ENCODE results near the gene SLC16A6.
"Not testable (repeated sequence)": the region's sequence is repeated elsewhere in the genome, so short reads cannot be mapped to it uniquely, and the experiment has no call there.

SLC16A6 gene

GRCh38 chr17:68288804-68289203 is 2.1 kb downstream of the SLC16A6 start:
- no peak for DNase-seq

- DNase-seq, result no peak
Observed at GRCh38 chr17:68288375-68288774, 2.6 kb downstream of the SLC16A6 start.

GRCh38 chr17:68281965-68282364 is 9.0 kb downstream of the SLC16A6 start:
- DNase-seq, result not testable (repeated sequence)

DNA sequence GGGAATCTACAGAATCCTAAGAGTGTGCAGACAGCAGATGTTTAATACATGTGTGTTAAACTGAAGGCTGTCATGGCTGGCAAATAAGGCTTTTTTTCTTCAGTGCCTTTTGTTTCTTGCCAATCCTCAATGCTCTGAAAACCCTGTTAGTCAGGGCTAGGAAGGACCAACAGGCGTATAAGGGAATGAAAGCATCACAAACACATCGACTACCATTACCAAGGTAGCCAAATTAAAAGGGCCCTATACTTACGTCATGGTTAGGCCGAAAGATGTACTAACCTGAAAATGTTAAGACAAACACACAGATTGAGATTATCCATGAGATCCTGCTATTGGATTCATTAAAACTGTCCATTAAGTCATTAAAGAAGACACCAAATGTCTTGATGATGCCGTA is 13.1 kb downstream of the SLC16A6 start:
- DNase-seq, result no peak

- DNase-seq, result not testable (repeated sequence)
Observed at GRCh38 chr17:68276339-68276738, 14.6 kb downstream of the SLC16A6 start.

DNA sequence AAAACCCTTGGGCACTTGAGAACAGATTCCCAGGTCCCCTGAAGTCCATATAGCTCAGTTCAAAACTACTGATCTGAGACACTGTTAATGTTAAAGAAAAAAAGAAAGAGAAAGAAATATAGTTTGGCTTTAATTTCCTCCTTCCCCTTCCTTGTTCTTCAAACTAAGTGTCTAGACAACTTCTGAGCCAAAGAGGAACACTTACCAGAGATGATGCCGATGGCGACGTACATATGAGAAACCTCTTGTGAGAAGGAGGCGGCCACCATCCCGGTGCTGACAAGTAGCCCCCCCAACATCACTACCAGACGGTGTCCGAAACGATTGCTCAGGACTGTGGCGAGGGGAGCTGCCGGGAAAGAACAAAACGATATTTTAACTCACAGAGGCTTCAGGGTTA is 17.2 kb downstream of the SLC16A6 start:
- no peak for DNase-seq

- not testable (repeated sequence) for DNase-seq
Observed at GRCh38 chr17:68265833-68266232, 25.1 kb downstream of the SLC16A6 start.

GRCh38 chr17:68263101-68263681 is 27.7 kb downstream of the SLC16A6 start:
- not testable (repeated sequence) for DNase-seq

DNA sequence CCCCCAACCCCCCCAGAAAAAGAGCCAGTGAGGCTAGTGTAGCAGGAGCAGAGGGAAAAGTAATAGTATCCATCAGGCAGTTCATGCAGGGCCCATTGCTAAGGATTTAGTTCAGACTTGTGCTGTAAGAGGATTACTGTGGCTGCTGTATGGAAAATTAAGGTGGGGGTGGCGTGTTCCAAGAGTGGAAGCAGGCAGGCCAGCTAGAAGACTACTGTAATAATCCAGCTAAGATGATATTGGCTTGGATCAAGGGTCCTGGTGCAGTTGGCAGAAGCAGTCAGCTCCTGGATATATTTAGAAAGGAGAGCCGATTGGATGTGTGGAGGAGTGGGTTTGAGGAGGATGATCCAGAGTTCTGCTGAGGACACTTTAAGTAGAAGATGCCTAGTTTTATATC is 28.5 kb downstream of the SLC16A6 start:
- not testable (repeated sequence) for DNase-seq

- no peak for DNase-seq
Observed at GRCh38 chr17:68260051-68260762, 30.7 kb downstream of the SLC16A6 start.

- not testable (repeated sequence) for DNase-seq
Observed at GRCh38 chr17:68259648-68259951, 31.3 kb downstream of the SLC16A6 start.

GRCh38 chr17:68258890-68259647 is 31.9 kb downstream of the SLC16A6 start:
- not testable (repeated sequence) for DNase-seq

DNA sequence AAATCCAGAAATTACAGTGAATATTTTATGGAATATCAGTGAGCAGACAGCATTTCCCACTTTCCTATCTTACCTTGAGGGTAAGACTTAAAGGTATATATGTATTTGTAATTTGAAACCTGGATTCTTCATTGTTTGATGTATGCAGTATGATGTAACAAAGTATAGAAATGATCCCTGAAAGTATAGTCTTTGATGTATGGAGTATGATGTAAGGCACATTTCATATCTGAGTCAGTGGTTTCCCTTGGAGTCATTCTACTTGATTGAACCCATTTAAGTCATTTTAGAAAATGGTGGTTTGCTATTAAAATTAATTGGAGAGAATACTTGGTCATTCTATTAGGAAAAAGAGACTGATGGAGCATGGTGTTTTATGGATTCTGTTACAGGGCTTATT is 33.0 kb downstream of the SLC16A6 start:
- no peak for DNase-seq

DNA sequence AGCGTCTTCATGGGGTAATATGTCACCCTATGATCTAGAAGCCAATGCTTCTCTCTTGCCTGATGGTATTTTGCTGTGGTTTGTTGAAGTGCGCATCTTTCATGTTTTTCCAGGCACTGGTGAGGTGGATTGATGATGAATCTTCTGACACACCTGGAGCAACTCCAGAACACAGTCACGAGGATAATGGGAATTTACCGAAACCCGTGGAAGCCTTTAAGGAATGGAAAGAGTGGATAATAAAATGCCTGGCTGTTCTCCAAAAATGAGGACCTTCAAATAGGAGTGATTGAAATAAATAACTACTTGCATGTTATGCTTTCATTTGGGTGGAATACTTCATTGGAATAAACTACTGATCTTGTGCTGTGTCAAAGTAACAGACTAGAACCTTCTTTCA is 34.2 kb downstream of the SLC16A6 start:
- not testable (repeated sequence) for DNase-seq

DNA sequence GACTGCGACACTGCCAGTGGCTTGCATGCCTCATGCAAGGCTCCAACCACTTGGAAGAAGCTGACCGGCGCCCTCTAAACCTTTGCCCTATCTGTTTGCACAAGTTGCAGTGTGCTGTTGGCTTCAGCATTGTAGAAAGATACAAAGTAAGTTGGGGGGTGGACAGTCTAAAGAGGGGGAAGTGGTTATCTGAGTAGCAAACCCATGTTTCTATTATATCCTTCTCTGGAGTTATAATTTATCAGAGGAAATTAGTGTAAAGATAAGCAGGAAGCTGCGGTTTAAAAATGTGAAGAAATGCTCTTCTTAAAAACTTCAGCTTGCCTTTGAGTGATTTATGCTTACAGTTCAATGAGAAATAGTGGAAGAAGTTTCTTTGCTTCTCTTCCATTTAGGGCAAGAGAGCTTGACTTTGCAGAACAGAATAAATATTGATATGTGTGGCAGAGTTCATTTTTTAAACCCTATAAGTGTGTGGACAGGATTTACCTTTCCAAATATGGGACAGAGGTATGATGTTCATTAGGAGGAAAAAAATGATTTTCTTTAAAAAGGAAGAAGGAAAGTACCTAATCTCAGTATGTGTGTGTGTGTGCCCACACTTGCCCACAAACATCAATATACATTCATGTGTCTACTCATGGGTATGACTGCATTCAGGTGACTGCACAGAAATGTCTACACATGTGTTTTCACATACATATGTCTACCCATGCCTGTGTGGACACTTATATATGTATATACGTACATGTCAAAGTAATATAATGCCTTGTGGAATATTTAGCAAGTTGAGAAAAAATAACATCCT is 35.0 kb downstream of the SLC16A6 start:
- no peak for DNase-seq

DNA sequence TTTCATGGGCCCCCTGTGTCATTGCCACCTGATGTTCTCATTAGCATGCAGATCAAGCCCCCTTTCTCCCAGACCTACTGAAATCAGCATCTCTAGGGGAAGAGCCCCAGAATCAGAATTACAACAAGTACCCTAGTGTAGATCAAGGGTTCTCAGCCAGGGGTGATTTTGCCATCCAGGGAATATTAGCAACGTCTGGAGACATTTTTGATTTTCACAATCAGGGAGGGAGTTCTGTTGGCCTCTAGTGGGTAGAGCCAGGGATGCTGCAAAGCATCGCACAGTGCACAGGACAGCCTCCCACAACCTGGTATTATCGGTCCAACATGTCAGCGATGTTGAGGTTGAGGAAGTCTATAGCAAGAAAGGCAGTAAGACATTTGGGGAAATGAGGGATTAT is 35.8 kb downstream of the SLC16A6 start:
- no peak for DNase-seq

DNA sequence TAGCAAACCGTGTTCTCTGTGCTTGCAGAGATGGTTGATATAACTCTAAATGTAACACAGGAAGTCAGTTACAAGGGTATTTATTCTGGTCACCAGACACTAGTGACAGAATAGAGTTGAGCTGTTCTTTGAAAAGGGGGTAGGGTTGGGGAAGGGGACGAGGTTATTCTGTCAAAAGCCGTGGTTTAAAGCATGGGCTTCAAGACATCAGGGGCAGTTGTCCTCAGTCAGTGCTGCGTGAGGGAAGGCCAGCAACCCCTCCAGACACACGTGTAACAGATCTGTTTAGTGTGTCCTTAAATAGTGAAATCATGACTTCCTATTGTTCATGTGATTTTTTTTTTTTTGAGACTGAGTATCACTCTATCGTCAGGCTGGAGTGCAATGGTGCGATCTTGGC is 37.5 kb downstream of the SLC16A6 start:
- DNase-seq, result not testable (repeated sequence)

DNA sequence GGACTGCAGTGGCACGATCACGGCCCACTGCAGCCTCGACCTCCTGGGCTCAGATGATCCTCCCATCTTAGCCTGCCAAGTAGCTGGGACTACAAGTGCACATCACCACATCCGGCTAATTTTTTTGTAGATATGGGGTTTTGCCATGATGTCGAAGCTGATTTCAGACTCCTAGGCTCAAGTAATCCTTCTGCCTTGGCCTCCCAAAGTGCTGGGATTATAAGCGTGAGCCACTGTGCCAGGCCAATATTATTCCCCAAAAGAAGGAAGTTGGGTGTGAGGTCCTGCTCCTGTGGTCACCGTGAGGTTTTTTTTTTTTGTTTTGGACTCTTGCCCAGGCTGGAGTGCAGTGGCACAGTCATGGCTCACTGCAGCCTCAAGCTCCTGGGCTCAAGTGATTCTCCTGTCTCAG is 41.6 kb downstream of the SLC16A6 start:
- no peak for DNase-seq

- no peak for DNase-seq
Observed at GRCh38 chr17:68248891-68249290, 42.0 kb downstream of the SLC16A6 start.

- DNase-seq, result no peak
Observed at GRCh38 chr17:68248199-68248825, 42.6 kb downstream of the SLC16A6 start.

- peak; percentile 58 for DNase-seq
Observed at GRCh38 chr17:68247445-68248198, 43.3 kb downstream of the SLC16A6 start, which contains the start of gene AMZ2. Gene AMZ2 (plus strand): TSS chr17:68248043. CDS start chr17:68250188, 2,145 bp downstream.
